Measurements from ENCODE around the gene B3GALT4. TPM values are rescaled to one million over a fixed set of nuclear protein-coding genes. Genes with fewer than 3 reads are reported as not detected.
A peak's percentile ranks its signal among the peaks of the same experiment; 100 is the strongest.

Gene B3GALT4
- total and polyA plus RNA-seq, 10 donors: 11.5 to 31.6 (median 24.0) TPM

- TF ChIP-seq, protein P1, sequence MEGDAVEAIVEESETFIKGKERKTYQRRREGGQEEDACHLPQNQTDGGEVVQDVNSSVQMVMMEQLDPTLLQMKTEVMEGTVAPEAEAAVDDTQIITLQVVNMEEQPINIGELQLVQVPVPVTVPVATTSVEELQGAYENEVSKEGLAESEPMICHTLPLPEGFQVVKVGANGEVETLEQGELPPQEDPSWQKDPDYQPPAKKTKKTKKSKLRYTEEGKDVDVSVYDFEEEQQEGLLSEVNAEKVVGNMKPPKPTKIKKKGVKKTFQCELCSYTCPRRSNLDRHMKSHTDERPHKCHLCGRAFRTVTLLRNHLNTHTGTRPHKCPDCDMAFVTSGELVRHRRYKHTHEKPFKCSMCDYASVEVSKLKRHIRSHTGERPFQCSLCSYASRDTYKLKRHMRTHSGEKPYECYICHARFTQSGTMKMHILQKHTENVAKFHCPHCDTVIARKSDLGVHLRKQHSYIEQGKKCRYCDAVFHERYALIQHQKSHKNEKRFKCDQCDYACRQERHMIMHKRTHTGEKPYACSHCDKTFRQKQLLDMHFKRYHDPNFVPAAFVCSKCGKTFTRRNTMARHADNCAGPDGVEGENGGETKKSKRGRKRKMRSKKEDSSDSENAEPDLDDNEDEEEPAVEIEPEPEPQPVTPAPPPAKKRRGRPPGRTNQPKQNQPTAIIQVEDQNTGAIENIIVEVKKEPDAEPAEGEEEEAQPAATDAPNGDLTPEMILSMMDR (IDR thresholded peaks at IDR 0.05 in 8 of 11, conservative IDR thresholded peaks at IDR 0.05 in 3 of 11): no peak
- TF ChIP-seq POLR2AphosphoS5 (IDR thresholded peaks at IDR 0.05): no peak
- TF ChIP-seq POLR2A (IDR thresholded peaks at IDR 0.05): no peak
- H3K27me3 ChIP-seq (replicated peaks in 1 of 7): no peaks in the 10 kb centered on the region
- peaks cover 16 to 90% (median 70%) of the 10 kb centered on the region in 6 donors for H3K4me1 ChIP-seq
- WGBS, 5 donors: 90 to 94% (median 92%) methylated on average over 3 of the region's 3 CpGs
- no peak overlapping the region for H3K4me3 ChIP-seq
- no peaks in the 10 kb centered on the region for H3K9me3 ChIP-seq
- peaks cover 0 to 73% (median 51%) of the 10 kb centered on the region in 6 donors for H3K36me3 ChIP-seq
- no peak for DNase-seq
- H3K27ac ChIP-seq: peak overlapping the region in 2 of 8 donors; percentile 3 to 94
- intact Hi-C loops (cut with DNase I; ENCODE audit: low total_unique reads): no loop called here
Measured at GRCh38 chr6:33301877-33302276, 25.0 kb downstream of the B3GALT4 start.

GRCh38 chr6:33304216-33304615 is 27.3 kb downstream of the B3GALT4 start:
- Histone ChIP-seq H3K27me3 (replicated peaks in 1 of 7) (no peaks in the 10 kb centered on the region), H3K4me3 (no peak overlapping the region), H3K9me3 (no peaks in the 10 kb centered on the region), H3K4me1 (peaks cover 8 to 99% (median 76%) of the 10 kb centered on the region in 6 donors), H3K36me3 (peaks cover 0 to 93% (median 65%) of the 10 kb centered on the region in 6 donors), H3K27ac (peak overlapping the region in 1 of 8 donors; percentile 68)
- TF ChIP-seq POLR2A (IDR thresholded peaks at IDR 0.05): no peak
- TF ChIP-seq POLR2AphosphoS5 (IDR thresholded peaks at IDR 0.05): peak in 2 of 3 donors; percentile 52 to 77
- DNase-seq: no peak
- 87 to 93% (median 91%) methylated on average over 7 to 16 of the region's 16 CpGs for WGBS, 5 donors
- intact Hi-C loops (cut with DNase I; ENCODE audit: low total_unique reads): no loop called here

- peak overlapping the region in 5 of 8 donors; percentile 9 to 68 (median 43) for H3K27ac ChIP-seq
- intact Hi-C loops (cut with DNase I; ENCODE audit: low total_unique reads): no loop called here
- peaks cover 11 to 100% (median 78%) of the 10 kb centered on the region in 6 donors for H3K4me1 ChIP-seq
- no peak overlapping the region for H3K4me3 ChIP-seq
- peak in 2 of 3 donors; percentile 18 to 59 for TF ChIP-seq POLR2AphosphoS5 (IDR thresholded peaks at IDR 0.05)
- TF ChIP-seq, protein P1 (IDR thresholded peaks at IDR 0.05 in 8 of 11, conservative IDR thresholded peaks at IDR 0.05 in 3 of 11): no peak
- no peak for TF ChIP-seq POLR2A (IDR thresholded peaks at IDR 0.05)
- WGBS, 5 donors: 86 to 92% (median 89%) methylated on average over 7 to 8 of the region's 8 CpGs
- H3K9me3 ChIP-seq: no peaks in the 10 kb centered on the region
- H3K27me3 ChIP-seq (replicated peaks in 1 of 7): no peaks in the 10 kb centered on the region
- peaks cover 0 to 100% (median 70%) of the 10 kb centered on the region in 6 donors for H3K36me3 ChIP-seq
- no peak for DNase-seq
Measured at GRCh38 chr6:33305052-33305451, 28.1 kb downstream of the B3GALT4 start.

DNA sequence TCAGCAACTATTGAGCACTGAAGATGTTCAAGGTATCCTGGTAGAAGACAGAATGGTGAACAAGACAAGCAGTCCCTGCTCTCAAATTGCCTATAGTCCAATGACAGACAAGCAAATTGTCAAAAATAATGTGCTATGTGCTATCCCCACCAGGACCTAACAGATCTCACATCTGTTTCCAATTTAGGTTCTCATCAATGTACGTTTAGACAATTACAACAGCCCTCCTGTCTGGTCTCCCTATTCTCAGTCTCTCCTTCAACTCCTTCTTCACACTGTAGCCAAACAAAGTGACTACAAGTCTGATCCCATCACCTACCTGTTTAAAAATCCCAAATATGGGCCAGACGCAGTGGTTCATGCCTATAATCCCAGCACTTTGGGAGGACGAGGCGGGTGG is 29.4 kb downstream of the B3GALT4 start:
- DNase-seq: no peak
- 81 to 95% (median 85%) methylated on average over 4 of the region's 4 CpGs for WGBS, 5 donors
- Histone ChIP-seq H3K9me3 (no peaks in the 10 kb centered on the region), H3K4me1 (peaks cover 21 to 100% (median 78%) of the 10 kb centered on the region in 6 donors), H3K36me3 (peaks cover 0 to 100% (median 80%) of the 10 kb centered on the region in 6 donors), H3K27me3 (replicated peaks in 1 of 7) (no peaks in the 10 kb centered on the region), H3K4me3 (no peak overlapping the region), H3K27ac (peak overlapping the region in 4 of 8 donors; percentile 9 to 68 (median 47))
- TF ChIP-seq POLR2A (IDR thresholded peaks at IDR 0.05): no peak
- TF ChIP-seq POLR2AphosphoS5 (IDR thresholded peaks at IDR 0.05): no peak
- TF ChIP-seq, protein P1 (IDR thresholded peaks at IDR 0.05 in 8 of 11, conservative IDR thresholded peaks at IDR 0.05 in 3 of 11): no peak
- intact Hi-C loops (cut with DNase I; ENCODE audit: low total_unique reads): no loop called here

Data from spleen (tissue), 11 donors.